Measurements from ENCODE around the gene FBRS.

The FBRS gene

DNA sequence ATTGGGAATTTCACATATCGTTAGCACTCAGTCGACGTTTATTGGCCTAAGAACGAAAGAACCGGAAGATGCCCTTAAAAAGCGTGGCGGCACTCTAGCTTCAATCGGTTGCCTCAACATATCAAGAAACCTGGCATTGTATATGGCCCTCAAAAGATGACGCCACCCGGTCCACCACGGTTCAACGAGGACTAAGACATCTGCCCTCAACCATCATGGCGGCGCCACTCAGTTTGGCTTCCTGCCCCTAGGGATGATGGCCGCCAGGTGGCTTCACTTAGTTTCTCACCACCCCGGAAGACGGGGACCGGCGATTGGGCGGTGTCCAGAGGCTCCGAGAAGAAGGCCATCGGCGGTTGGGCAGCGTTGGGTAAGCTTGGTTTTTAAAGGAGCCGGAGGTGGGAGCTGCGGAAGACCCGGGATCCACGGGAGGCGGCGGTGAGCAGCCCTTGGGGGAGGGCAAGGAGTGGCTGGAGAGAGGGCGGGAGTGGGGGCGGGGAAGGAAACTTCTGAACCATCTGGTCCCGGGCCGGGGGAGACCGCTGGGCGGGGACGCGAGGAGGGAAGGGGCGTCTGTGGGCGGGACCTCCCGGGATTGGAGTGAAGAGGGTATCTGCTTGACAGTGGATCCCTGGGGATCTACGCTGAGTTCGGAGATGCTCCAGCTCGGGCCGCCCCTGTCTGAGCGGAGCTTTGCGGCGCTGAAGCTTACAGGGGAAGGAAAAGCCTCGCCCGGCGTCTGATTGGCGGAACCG lies 7.7 kb upstream of the FBRS start, which contains the start of gene PRR14:
TSS of gene PRR14 (plus strand) at position 592 of the 755 bp plus-strand sequence. CDS start 686 bp downstream, outside the sequence.
- Mint-ChIP-seq H3K9me3 (no peaks in the 10 kb centered on the region), H3K36me3 (ENCODE audit: low read depth) (peaks cover 5% of the 10 kb centered on the region), H3K27me3 (ENCODE audit: low read depth) (no peaks in the 10 kb centered on the region), H3K4me3 (peak within 1 kb of the TSS; percentile 99), H3K4me1 (peaks cover 18% of the 10 kb centered on the region), H3K27ac (peak within 1 kb of the TSS; percentile 92 to 95 (median 94))
- TF ChIP-seq, protein P1, sequence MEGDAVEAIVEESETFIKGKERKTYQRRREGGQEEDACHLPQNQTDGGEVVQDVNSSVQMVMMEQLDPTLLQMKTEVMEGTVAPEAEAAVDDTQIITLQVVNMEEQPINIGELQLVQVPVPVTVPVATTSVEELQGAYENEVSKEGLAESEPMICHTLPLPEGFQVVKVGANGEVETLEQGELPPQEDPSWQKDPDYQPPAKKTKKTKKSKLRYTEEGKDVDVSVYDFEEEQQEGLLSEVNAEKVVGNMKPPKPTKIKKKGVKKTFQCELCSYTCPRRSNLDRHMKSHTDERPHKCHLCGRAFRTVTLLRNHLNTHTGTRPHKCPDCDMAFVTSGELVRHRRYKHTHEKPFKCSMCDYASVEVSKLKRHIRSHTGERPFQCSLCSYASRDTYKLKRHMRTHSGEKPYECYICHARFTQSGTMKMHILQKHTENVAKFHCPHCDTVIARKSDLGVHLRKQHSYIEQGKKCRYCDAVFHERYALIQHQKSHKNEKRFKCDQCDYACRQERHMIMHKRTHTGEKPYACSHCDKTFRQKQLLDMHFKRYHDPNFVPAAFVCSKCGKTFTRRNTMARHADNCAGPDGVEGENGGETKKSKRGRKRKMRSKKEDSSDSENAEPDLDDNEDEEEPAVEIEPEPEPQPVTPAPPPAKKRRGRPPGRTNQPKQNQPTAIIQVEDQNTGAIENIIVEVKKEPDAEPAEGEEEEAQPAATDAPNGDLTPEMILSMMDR (IDR thresholded peaks at IDR 0.05; ENCODE audit: unreplicated experiment in 3 of 3): peak in 2 of 3 experiments; percentile 10 to 26

DNA sequence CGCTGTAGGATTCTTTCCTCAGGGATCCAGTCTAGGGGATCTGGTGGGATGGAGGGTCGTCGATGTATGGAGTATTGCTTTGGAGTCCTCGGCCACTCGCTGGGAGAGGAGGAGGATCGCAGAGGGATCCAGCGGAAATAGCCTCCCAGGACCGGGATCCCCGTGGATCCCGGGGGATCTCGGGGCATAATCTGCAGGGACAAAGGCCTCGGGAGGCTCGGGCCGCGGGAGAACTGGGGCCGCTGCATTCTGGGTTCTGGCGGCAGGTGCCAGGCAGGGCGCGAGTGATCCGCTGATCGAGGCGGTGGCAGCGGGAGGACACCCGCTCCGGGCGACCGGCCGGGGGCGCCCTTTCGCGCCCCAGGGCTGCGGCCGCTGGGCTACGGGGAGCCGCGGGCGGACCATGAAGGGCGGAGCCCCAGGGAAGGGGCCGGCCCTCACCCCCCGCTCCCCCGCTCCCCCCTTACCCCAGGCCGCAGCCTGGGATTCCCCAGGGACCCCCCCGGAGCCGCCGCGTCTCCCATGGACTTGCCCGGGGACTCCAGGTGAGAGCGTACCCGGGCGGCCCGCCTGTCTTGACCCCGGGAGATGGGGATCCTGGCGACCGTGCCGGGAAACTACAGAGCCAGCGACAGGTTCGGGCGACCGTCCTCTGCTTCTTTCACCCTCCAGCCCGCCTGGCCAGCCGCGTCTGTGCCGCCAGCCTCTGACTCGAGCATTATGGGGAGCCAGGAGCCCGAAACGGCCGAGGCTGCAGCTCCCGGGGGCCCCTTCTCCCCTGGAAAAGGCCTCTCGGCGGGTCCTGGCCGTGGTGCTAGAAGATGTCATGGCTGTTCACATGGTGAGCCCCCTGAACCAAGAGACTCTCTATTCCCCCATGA lies 6.9 kb upstream of the FBRS start:
- Mint-ChIP-seq H3K27ac (peak overlapping the region; percentile 92 to 95 (median 94)), H3K9me3 (no peaks in the 10 kb centered on the region), H3K4me1 (peaks cover 18% of the 10 kb centered on the region), H3K36me3 (ENCODE audit: low read depth) (peaks cover 5% of the 10 kb centered on the region), H3K4me3 (peak overlapping the region; percentile 99), H3K27me3 (ENCODE audit: low read depth) (no peaks in the 10 kb centered on the region)
- TF ChIP-seq, protein P1 (IDR thresholded peaks at IDR 0.05; ENCODE audit: unreplicated experiment in 3 of 3): peak; percentile 50 to 64 (median 61)

DNA sequence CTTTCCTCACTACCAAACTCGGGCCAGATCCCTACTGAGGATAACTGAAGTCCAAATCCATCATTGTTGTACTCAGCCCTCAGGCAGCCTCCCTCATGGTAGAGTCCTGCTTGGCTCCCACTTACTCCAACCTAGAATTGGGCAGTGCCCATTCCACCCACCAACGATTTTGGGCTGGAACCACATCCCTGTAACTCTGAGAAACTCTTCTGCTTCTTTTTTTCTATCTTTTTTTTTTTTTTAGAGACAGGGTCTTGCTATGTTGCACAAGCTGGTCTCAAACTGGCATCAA lies 6.3 kb upstream of the FBRS start:
- H3K9me3 Mint-ChIP-seq: no peaks in the 10 kb centered on the region
- H3K4me3 Mint-ChIP-seq: peak overlapping the region; percentile 91 to 93 (median 92)
- H3K36me3 Mint-ChIP-seq (ENCODE audit: low read depth): peaks cover 5% of the 10 kb centered on the region
- H3K27ac Mint-ChIP-seq: peak overlapping the region; percentile 75 to 86 (median 85)
- TF ChIP-seq, protein P1 (IDR thresholded peaks at IDR 0.05; ENCODE audit: unreplicated experiment in 3 of 3): no peak
- H3K4me1 Mint-ChIP-seq: peaks cover 18% of the 10 kb centered on the region
- no peaks in the 10 kb centered on the region for H3K27me3 Mint-ChIP-seq (ENCODE audit: low read depth)

DNA sequence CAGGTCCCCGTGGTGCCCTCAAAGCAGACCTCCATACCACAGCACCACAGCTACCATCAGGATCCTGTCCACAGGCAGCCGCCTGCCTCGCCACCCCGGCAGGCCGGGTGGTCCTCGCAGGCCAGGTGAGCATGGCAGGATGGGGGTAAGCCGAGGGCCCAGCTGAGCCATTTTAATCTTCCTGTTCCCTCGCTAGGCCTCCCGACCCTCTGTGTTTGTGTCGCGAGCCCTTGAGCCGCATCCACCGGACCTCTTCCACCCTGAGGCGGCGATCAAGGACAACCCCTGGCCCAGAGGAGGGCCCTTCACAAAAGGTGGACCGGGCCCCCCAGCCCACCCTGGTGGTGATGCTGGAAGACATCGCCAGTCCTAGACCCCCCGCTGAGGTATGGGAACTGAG lies 5.5 kb upstream of the FBRS start:
- TF ChIP-seq, protein P1 (IDR thresholded peaks at IDR 0.05; ENCODE audit: unreplicated experiment in 3 of 3): no peak
- Mint-ChIP-seq H3K4me3 (peak overlapping the region; percentile 91 to 93 (median 92)), H3K27ac (peak overlapping the region in 2 of 3 experiments; percentile 75 to 85), H3K36me3 (ENCODE audit: low read depth) (peaks cover 5% of the 10 kb centered on the region), H3K9me3 (no peaks in the 10 kb centered on the region), H3K4me1 (peaks cover 23% of the 10 kb centered on the region), H3K27me3 (ENCODE audit: low read depth) (no peaks in the 10 kb centered on the region)

DNA sequence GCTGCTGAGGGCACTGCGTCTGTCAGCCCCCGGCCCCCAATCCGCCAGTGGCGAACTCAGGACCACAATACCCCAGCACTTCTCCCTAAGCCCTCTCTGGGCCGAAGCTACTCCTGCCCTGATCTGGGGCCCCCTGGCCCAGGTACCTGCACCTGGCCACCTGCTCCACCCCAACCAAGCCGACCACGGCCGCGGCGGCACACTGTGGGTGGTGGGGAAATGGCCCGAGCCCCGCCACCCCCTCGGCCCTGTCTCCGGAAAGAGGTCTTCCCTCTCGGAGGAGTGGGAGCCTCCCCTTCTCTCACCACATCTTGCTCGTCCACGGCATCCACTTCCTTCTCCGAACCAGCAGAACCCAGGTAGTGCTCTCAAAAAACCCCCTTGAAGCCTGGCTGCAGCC lies 3.4 kb upstream of the FBRS start:
- Mint-ChIP-seq H3K36me3 (ENCODE audit: low read depth) (peaks cover 9% of the 10 kb centered on the region), H3K4me3 (no peak overlapping the region), H3K27me3 (ENCODE audit: low read depth) (no peaks in the 10 kb centered on the region), H3K4me1 (peaks cover 23% of the 10 kb centered on the region), H3K27ac (no peak overlapping the region), H3K9me3 (no peaks in the 10 kb centered on the region)
- TF ChIP-seq, protein P1 (IDR thresholded peaks at IDR 0.05; ENCODE audit: unreplicated experiment in 3 of 3): no peak
